Thoracic aorta (tissue), 2 donors: ENCODE results near the gene CHST1. TPM values are rescaled to one million over a fixed set of nuclear protein-coding genes. Genes with fewer than 3 reads are reported as not detected.

Experiments
- ATAC-seq: fragments of 150-250 bp; one replicate; pipeline ENCODE4 v1.8.0; 2017; ENCODE audit warnings: low read depth; ENCODE audit not compliant: insufficient number of reproducible peaks, low FRiP score
- DNase-seq: peaks from one replicate; pipeline ENCODE4 v3.0.0-alpha.2; 2020; ENCODE audit warnings: low spot score
- H3K27ac ChIP-seq, 2 donors: fragments of 200-600 bp; sonication (generic); 1 replicate in 1 of 2; 2 replicates in 1 of 2; pipeline ENCODE4 v1.5.1; 2016; ENCODE audit warnings: mild to moderate bottlenecking in 2 of 2, moderate library complexity in 2 of 2
- H3K27me3 ChIP-seq: fragments of 200-600 bp; sonication (generic); replicated peaks from 2 replicates; pipeline ENCODE4 v1.6.0; 2016; ENCODE audit warnings: mild to moderate bottlenecking; ENCODE audit not compliant: insufficient read depth
- H3K36me3 ChIP-seq: fragments of 200-600 bp; sonication (generic); one replicate; pipeline ENCODE4 v1.5.1; 2016
- H3K4me1 ChIP-seq, 2 donors: fragments of 200-600 bp; sonication (generic); 1 replicate in 1 of 2; 2 replicates in 1 of 2; pipeline versions ENCODE4 v1.5.1 to v1.6.0; 2016; ENCODE audit warnings: low read depth in 2 of 2, mild to moderate bottlenecking in 1 of 2; ENCODE audit not compliant: control insufficient read depth in 1 of 2
- H3K4me3 ChIP-seq: fragments of 200-600 bp; sonication (generic); 2 replicates; pipeline ENCODE4 v1.5.1; 2016; ENCODE audit warnings: mild to moderate bottlenecking
- H3K9me3 ChIP-seq: fragments of 200-600 bp; sonication (generic); 2 replicates; pipeline ENCODE4 v1.5.1; 2016
- CTCF ChIP-seq: fragments of 200-600 bp; sonication (generic); IDR thresholded peaks from one replicate; pipeline ENCODE4 v1.5.1; 2019; ENCODE audit warnings: antibody characterized with exemption
- total RNA-seq, 2 donors: library from RNA; depleted of rRNA; stranded (reverse); fragments of >200 nt; gene quantifications; one replicate each; pipeline versions ENCODE4 v1.1.0 to v1.2.3, GENCODE V29; 2016

CHST1 gene
- total RNA-seq, 2 donors from 2014 or later = 48.7 to 50.2 TPM

- no peak overlapping the region for H3K4me3 ChIP-seq
- H3K27me3 ChIP-seq = no peaks in the 10 kb centered on the region
- no peak overlapping the region for H3K27ac ChIP-seq
- DNase-seq = no peak
- no peak for TF ChIP-seq CTCF
- no peaks in the 10 kb centered on the region for H3K36me3 ChIP-seq
- no peak for ATAC-seq
- no peaks in the 10 kb centered on the region for H3K4me1 ChIP-seq
- no peaks in the 10 kb centered on the region for H3K9me3 ChIP-seq
Observed at GRCh38 chr11:45615182-45615792, 50.1 kb downstream of the CHST1 start.

GRCh38 chr11:45614196-45614828 lies 51.1 kb downstream of the CHST1 start:
- Histone ChIP-seq H3K27ac (no peak overlapping the region), H3K27me3 (no peaks in the 10 kb centered on the region), H3K4me1 (no peaks in the 10 kb centered on the region), H3K36me3 (no peaks in the 10 kb centered on the region), H3K4me3 (no peak overlapping the region), H3K9me3 (no peaks in the 10 kb centered on the region)
- no peak for ATAC-seq
- no peak for TF ChIP-seq CTCF
- no peak for DNase-seq

GRCh38 chr11:45610627-45611026 lies 54.8 kb downstream of the CHST1 start:
- ATAC-seq (no peak), DNase-seq (no peak)
- no peak overlapping the region for H3K27ac ChIP-seq
- no peaks in the 10 kb centered on the region for H3K27me3 ChIP-seq
- H3K36me3 ChIP-seq = no peaks in the 10 kb centered on the region
- TF ChIP-seq CTCF = no peak
- no peak overlapping the region for H3K4me3 ChIP-seq
- H3K4me1 ChIP-seq = no peaks in the 10 kb centered on the region
- H3K9me3 ChIP-seq = no peaks in the 10 kb centered on the region

GRCh38 chr11:45609902-45610301 lies 55.5 kb downstream of the CHST1 start:
- H3K4me3 ChIP-seq = no peak overlapping the region
- no peak for ATAC-seq
- no peaks in the 10 kb centered on the region for H3K9me3 ChIP-seq
- H3K27ac ChIP-seq = no peak overlapping the region
- DNase-seq = no peak
- TF ChIP-seq CTCF = no peak
- H3K4me1 ChIP-seq = no peaks in the 10 kb centered on the region
- H3K27me3 ChIP-seq = no peaks in the 10 kb centered on the region
- H3K36me3 ChIP-seq = no peaks in the 10 kb centered on the region

GRCh38 chr11:45609337-45609736 lies 56.1 kb downstream of the CHST1 start:
- no peaks in the 10 kb centered on the region for H3K4me1 ChIP-seq
- DNase-seq (no peak), ATAC-seq (no peak)
- no peak for TF ChIP-seq CTCF
- no peaks in the 10 kb centered on the region for H3K36me3 ChIP-seq
- no peak overlapping the region for H3K27ac ChIP-seq
- H3K9me3 ChIP-seq = no peaks in the 10 kb centered on the region
- no peak overlapping the region for H3K4me3 ChIP-seq
- no peaks in the 10 kb centered on the region for H3K27me3 ChIP-seq
